Measurements from ENCODE around the gene SURF6. TPM values are rescaled to one million over a fixed set of nuclear protein-coding genes. Genes with fewer than 3 reads are reported as not detected.

Gene SURF6
- total and polyA plus RNA-seq, 8 donors = 10.9 to 31.4 (median 25.7) TPM

DNA sequence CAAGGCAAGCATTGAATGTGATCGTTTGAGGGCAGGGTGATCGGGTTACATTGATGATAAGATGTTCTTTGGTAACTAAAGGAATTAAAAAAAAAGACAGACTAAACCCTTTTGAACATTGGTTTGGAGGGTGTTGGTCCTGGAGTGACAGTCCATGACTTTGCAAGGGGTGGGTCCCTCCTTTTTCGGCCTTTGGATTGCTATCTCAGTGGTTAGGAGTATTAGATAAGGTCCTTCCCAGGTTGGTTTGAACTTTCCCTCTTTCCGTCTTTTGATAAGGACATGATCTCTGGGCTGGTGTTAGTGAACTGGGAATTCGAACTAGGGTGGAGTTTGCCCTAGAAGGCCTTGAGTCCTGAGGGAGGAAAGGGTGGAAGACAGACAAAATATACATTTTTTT is 55.6 kb downstream of the SURF6 start:
- Histone ChIP-seq H3K27me3 (peaks cover 5 to 27% of the 10 kb centered on the region in 2 donors), H3K4me3 (no peak overlapping the region), H3K9me3 (peaks cover 0 to 5% of the 10 kb centered on the region in 2 donors), H3K27ac (no peak overlapping the region), H3K36me3 (no peaks in the 10 kb centered on the region), H3K4me1 (peaks cover 0 to 4% of the 10 kb centered on the region in 2 donors)
- intact Hi-C loops (cut with DNase I) = no loop called here
- TF ChIP-seq, protein P1, sequence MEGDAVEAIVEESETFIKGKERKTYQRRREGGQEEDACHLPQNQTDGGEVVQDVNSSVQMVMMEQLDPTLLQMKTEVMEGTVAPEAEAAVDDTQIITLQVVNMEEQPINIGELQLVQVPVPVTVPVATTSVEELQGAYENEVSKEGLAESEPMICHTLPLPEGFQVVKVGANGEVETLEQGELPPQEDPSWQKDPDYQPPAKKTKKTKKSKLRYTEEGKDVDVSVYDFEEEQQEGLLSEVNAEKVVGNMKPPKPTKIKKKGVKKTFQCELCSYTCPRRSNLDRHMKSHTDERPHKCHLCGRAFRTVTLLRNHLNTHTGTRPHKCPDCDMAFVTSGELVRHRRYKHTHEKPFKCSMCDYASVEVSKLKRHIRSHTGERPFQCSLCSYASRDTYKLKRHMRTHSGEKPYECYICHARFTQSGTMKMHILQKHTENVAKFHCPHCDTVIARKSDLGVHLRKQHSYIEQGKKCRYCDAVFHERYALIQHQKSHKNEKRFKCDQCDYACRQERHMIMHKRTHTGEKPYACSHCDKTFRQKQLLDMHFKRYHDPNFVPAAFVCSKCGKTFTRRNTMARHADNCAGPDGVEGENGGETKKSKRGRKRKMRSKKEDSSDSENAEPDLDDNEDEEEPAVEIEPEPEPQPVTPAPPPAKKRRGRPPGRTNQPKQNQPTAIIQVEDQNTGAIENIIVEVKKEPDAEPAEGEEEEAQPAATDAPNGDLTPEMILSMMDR (IDR thresholded peaks at IDR 0.05) = no peak
- DNase-seq = no peak
- no peak for ATAC-seq

Other genes with a start within 250 kb of the SURF6 start
- gene RALGDS, start 214.9 kb downstream of the SURF6 start, total RNA-seq = 10 to 100 TPM; 56.4 to 58.9 TPM
- gene RALGDS, start 214.9 kb downstream of the SURF6 start, polyA plus RNA-seq (ENCODE audit: insufficient read length in 6 of 6) = 10 to 100 TPM; 43.5 to 54.3 (median 48.2) TPM
- gene GBGT1, start 172.3 kb downstream of the SURF6 start, total RNA-seq = 10 to 100 TPM; 22.2 to 45.1 TPM
- 1 to 10 TPM; 2.7 to 5.7 (median 4.6) TPM for gene GBGT1, start 172.3 kb downstream of the SURF6 start, polyA plus RNA-seq (ENCODE audit: insufficient read length in 6 of 6)
- gene OBP2B, start 126.9 kb downstream of the SURF6 start, total RNA-seq = not detected
- not detected for gene OBP2B, start 126.9 kb downstream of the SURF6 start, polyA plus RNA-seq (ENCODE audit: insufficient read length in 6 of 6)
- gene ABO, start 61.0 kb downstream of the SURF6 start, total RNA-seq = 1 to 10 TPM; 5.7 to 7.9 TPM
- 1 to 10 TPM; 2.6 to 6.3 (median 4.3) TPM for gene ABO, start 61.0 kb downstream of the SURF6 start, polyA plus RNA-seq (ENCODE audit: insufficient read length in 6 of 6)
- 10 to 100 TPM; 21.8 to 29.2 TPM for gene MED22, start 11.9 kb upstream of the SURF6 start, total RNA-seq
- gene MED22, start 11.9 kb upstream of the SURF6 start, polyA plus RNA-seq (ENCODE audit: insufficient read length in 6 of 6) = 10 to 100 TPM; 23.2 to 28.2 (median 26.3) TPM
- 1,000 to 10,000 TPM; 1,624 to 1,706 TPM for gene RPL7A, start 12.0 kb upstream of the SURF6 start, total RNA-seq
- 1,000 to 10,000 TPM; 2,858 to 3,322 (median 3,107) TPM for gene RPL7A, start 12.0 kb upstream of the SURF6 start, polyA plus RNA-seq (ENCODE audit: insufficient read length in 6 of 6)
- 10 to 100 TPM; 40.4 to 46.1 TPM for gene SURF1, start 20.3 kb upstream of the SURF6 start, total RNA-seq
- 10 to 100 TPM; 27.9 to 35.2 (median 30.2) TPM for gene SURF1, start 20.3 kb upstream of the SURF6 start, polyA plus RNA-seq (ENCODE audit: insufficient read length in 6 of 6)
- gene SURF2, start 20.4 kb upstream of the SURF6 start, total RNA-seq = 10 to 100 TPM; 11.8 to 16.2 TPM
- gene SURF2, start 20.4 kb upstream of the SURF6 start, polyA plus RNA-seq (ENCODE audit: insufficient read length in 6 of 6) = 10 to 100 TPM; 14.9 to 23.0 (median 16.8) TPM
- gene SURF4, start 39.9 kb upstream of the SURF6 start, total RNA-seq = 100 to 1,000 TPM; 232 to 252 TPM
- 100 to 1,000 TPM; 117 to 155 (median 122) TPM for gene SURF4, start 39.9 kb upstream of the SURF6 start, polyA plus RNA-seq (ENCODE audit: insufficient read length in 6 of 6)
- under 1 TPM; 0.82 to 0.99 TPM for gene STKLD1, start 40.2 kb upstream of the SURF6 start, total RNA-seq
- 1 to 10 TPM; 3.0 to 6.1 (median 3.6) TPM for gene STKLD1, start 40.2 kb upstream of the SURF6 start, polyA plus RNA-seq (ENCODE audit: insufficient read length in 6 of 6)
- 10 to 100 TPM; 16.9 to 23.4 TPM for gene REXO4, start 81.8 kb upstream of the SURF6 start, total RNA-seq
- gene REXO4, start 81.8 kb upstream of the SURF6 start, polyA plus RNA-seq (ENCODE audit: insufficient read length in 6 of 6) = 10 to 100 TPM; 27.2 to 29.1 (median 28.1) TPM
- gene ADAMTS13, start 86.2 kb upstream of the SURF6 start, total RNA-seq = 1 to 10 TPM; 1.2 to 4.1 TPM
- 10 to 100 TPM in 1 of 6 donors, 1 to 10 TPM in 5; 5.9 to 11.1 (median 8.4) TPM for gene ADAMTS13, start 86.2 kb upstream of the SURF6 start, polyA plus RNA-seq (ENCODE audit: insufficient read length in 6 of 6)
- gene CACFD1, start 123.8 kb upstream of the SURF6 start, total RNA-seq = 10 to 100 TPM; 26.2 to 48.4 TPM
- 10 to 100 TPM; 17.7 to 31.2 (median 25.4) TPM for gene CACFD1, start 123.8 kb upstream of the SURF6 start, polyA plus RNA-seq (ENCODE audit: insufficient read length in 6 of 6)
- gene SLC2A6, start 142.9 kb upstream of the SURF6 start, total RNA-seq = 10 to 100 TPM in 1 of 2 donors, 1 to 10 TPM in 1; 7.8 to 22.4 TPM
- gene SLC2A6, start 142.9 kb upstream of the SURF6 start, polyA plus RNA-seq (ENCODE audit: insufficient read length in 6 of 6) = 1 to 10 TPM; 1.9 to 5.4 (median 2.6) TPM
- gene MYMK, start 188.8 kb upstream of the SURF6 start, total RNA-seq = not detected
- gene MYMK, start 188.8 kb upstream of the SURF6 start, polyA plus RNA-seq (ENCODE audit: insufficient read length in 6 of 6) = not detected
- 10 to 100 TPM; 17.3 to 18.5 TPM for gene ADAMTSL2, start 198.5 kb upstream of the SURF6 start, total RNA-seq
- gene ADAMTSL2, start 198.5 kb upstream of the SURF6 start, polyA plus RNA-seq (ENCODE audit: insufficient read length in 6 of 6) = 10 to 100 TPM in 4 of 6 donors, 1 to 10 TPM in 2; 8.0 to 18.3 (median 10.6) TPM